Trophoblast cell (in vitro differentiated cells and primary cell): Measurements from ENCODE around the gene HS3ST2.
"Not testable (repeated sequence)": the region's sequence is repeated elsewhere in the genome, so short reads cannot be mapped to it uniquely, and the experiment has no call there.

ENCODE experiments used
- DNase-seq, 2 donors: peaks; one replicate each; pipeline ENCODE4 v3.0.0-alpha.2; 2016
- H2AFZ ChIP-seq: 2 replicates; pipeline ENCODE4 v1.6.1; 2013; ENCODE audit warnings: low read length, moderate library complexity, mild to moderate bottlenecking; ENCODE audit not compliant: insufficient read depth, poor library complexity
- H2AK5ac ChIP-seq: 2 replicates; pipeline ENCODE4 v1.6.1; 2013; ENCODE audit warnings: mild to moderate bottlenecking, low read length
- H2BK120ac ChIP-seq: 2 replicates; pipeline ENCODE4 v1.6.1; 2013; ENCODE audit warnings: low read length, mild to moderate bottlenecking, moderate library complexity; ENCODE audit not compliant: insufficient read depth, poor library complexity
- H2BK12ac ChIP-seq: 2 replicates; pipeline ENCODE4 v1.6.1; 2013; ENCODE audit warnings: mild to moderate bottlenecking, low read length, moderate library complexity
- H2BK5ac ChIP-seq: 2 replicates; pipeline ENCODE4 v1.6.1; 2013; ENCODE audit warnings: low read length, low read depth, moderate library complexity, mild to moderate bottlenecking; ENCODE audit not compliant: poor library complexity
- H3K14ac ChIP-seq: 2 replicates; pipeline ENCODE4 v1.6.1; 2013; ENCODE audit warnings: mild to moderate bottlenecking, low read length
- H3K18ac ChIP-seq: 2 replicates; pipeline ENCODE4 v1.6.1; 2013; ENCODE audit warnings: mild to moderate bottlenecking, low read length
- H3K23ac ChIP-seq: 2 replicates; pipeline ENCODE4 v1.6.1; 2013; ENCODE audit warnings: low read length
- H3K27ac ChIP-seq: 2 replicates; pipeline ENCODE4 v1.5.1; 2013; ENCODE audit warnings: low read depth, mild to moderate bottlenecking, inconsistent platforms, low read length, moderate library complexity
- H3K27me3 ChIP-seq: 2 replicates; pipeline ENCODE4 v1.6.1; 2013; ENCODE audit warnings: inconsistent platforms, mild to moderate bottlenecking, low read length, moderate library complexity; ENCODE audit not compliant: insufficient read depth
- H3K36me3 ChIP-seq, 2 experiments: 1 replicate in 1 of 2; 2 replicates in 1 of 2; pipeline ENCODE4 v1.6.1; 2013; ENCODE audit warnings: low read length in 2 of 2, mild to moderate bottlenecking in 2 of 2, moderate library complexity in 1 of 2; ENCODE audit not compliant: insufficient read depth in 2 of 2, control insufficient read depth in 1 of 2
- H3K4ac ChIP-seq: 2 replicates; pipeline ENCODE4 v1.6.1; 2013; ENCODE audit warnings: low read depth, mild to moderate bottlenecking, low read length, moderate library complexity
- H3K4me1 ChIP-seq, 2 experiments: 1 replicate in 1 of 2; 2 replicates in 1 of 2; pipeline ENCODE4 v1.6.1; 2013; ENCODE audit warnings: low read length in 2 of 2, mild to moderate bottlenecking in 2 of 2, moderate library complexity in 1 of 2; ENCODE audit not compliant: insufficient read depth in 2 of 2, control insufficient read depth in 1 of 2
- H3K4me2 ChIP-seq: 2 replicates; pipeline ENCODE4 v1.6.1; 2013; ENCODE audit warnings: inconsistent platforms, mild to moderate bottlenecking, low read length, moderate library complexity
- H3K4me3 ChIP-seq: 2 replicates; pipeline ENCODE4 v1.5.1; 2013; ENCODE audit warnings: mild to moderate bottlenecking, low read depth, low read length, inconsistent platforms
- H3K79me1 ChIP-seq: one replicate; pipeline ENCODE4 v1.6.1; 2013; ENCODE audit warnings: low read length
- H3K79me2 ChIP-seq: 2 replicates; pipeline ENCODE4 v1.6.1; 2013; ENCODE audit warnings: low read length, mild to moderate bottlenecking; ENCODE audit not compliant: control insufficient read depth, insufficient read depth, poor library complexity
- H3K9ac ChIP-seq: 2 replicates; pipeline ENCODE4 v1.6.1; 2013; ENCODE audit warnings: mild to moderate bottlenecking, low read length
- H3K9me3 ChIP-seq: 2 replicates; pipeline ENCODE4 v1.6.1; 2013; ENCODE audit warnings: low read depth, mild to moderate bottlenecking, control low read depth, inconsistent platforms, low read length; ENCODE audit not compliant: insufficient read depth
- H4K12ac ChIP-seq: 2 replicates; pipeline ENCODE4 v1.6.1; 2013; ENCODE audit warnings: low read depth, mild to moderate bottlenecking, low read length, moderate library complexity
- H4K8ac ChIP-seq: 2 replicates; pipeline ENCODE4 v1.6.1; 2013; ENCODE audit warnings: low read depth, mild to moderate bottlenecking, low read length, moderate library complexity
- H4K91ac ChIP-seq: one replicate; pipeline ENCODE4 v1.6.1; 2013; ENCODE audit warnings: low read depth, mild to moderate bottlenecking, low read length, moderate library complexity
- WGBS: extraction: QIAGEN DNeasy Blood & Tissue Kit; methylation state at CpG from one replicate; pipeline ENCODE4 v1.1.7; 2013; ENCODE audit warnings: missing lambda C conversion rate; ENCODE audit not compliant: insufficient read length, insufficient coverage; ENCODE audit errors: extremely low coverage; 5-methylcytosine and 5-hydroxymethylcytosine counted together

Gene HS3ST2

GRCh38 chr16:22937169-22937568 is 123.2 kb downstream of the HS3ST2 start:
- no peak overlapping the region for H3K18ac ChIP-seq
- no peak overlapping the region for H4K8ac ChIP-seq
- no peaks in the 10 kb centered on the region for H3K79me1 ChIP-seq
- H3K9me3 ChIP-seq, result peaks cover 1% of the 10 kb centered on the region
- H3K4me2 ChIP-seq, result no peak overlapping the region
- no peak overlapping the region for H4K91ac ChIP-seq
- no peak overlapping the region for H2BK12ac ChIP-seq
- H3K4me1 ChIP-seq, result no peaks in the 10 kb centered on the region
- H3K27me3 ChIP-seq, result no peaks in the 10 kb centered on the region
- H3K14ac ChIP-seq, result no peak overlapping the region
- no peak overlapping the region for H2BK120ac ChIP-seq
- H4K12ac ChIP-seq, result no peak overlapping the region
- no CpG with 5 or more reads among the region's 6 CpGs for WGBS
- H3K27ac ChIP-seq, result no peak overlapping the region
- no peak overlapping the region for H3K23ac ChIP-seq
- H3K79me2 ChIP-seq, result no peaks in the 10 kb centered on the region
- no peak overlapping the region for H3K4me3 ChIP-seq
- H3K36me3 ChIP-seq, result no peaks in the 10 kb centered on the region
- no peak overlapping the region for H2AFZ ChIP-seq
- no peak for DNase-seq
- H3K9ac ChIP-seq, result no peak overlapping the region
- no peak overlapping the region for H3K4ac ChIP-seq
- no peak overlapping the region for H2BK5ac ChIP-seq
- H2AK5ac ChIP-seq, result no peak overlapping the region

GRCh38 chr16:22938647-22939046 is 124.7 kb downstream of the HS3ST2 start:
- no peak overlapping the region for H3K4ac ChIP-seq
- no peak overlapping the region for H3K4me3 ChIP-seq
- WGBS, result no CpG with 5 or more reads among the region's 1 CpG
- H2AK5ac ChIP-seq, result no peak overlapping the region
- H3K14ac ChIP-seq, result no peak overlapping the region
- peaks cover 1% of the 10 kb centered on the region for H3K9me3 ChIP-seq
- H4K12ac ChIP-seq, result no peak overlapping the region
- no peak overlapping the region for H3K9ac ChIP-seq
- no peak overlapping the region for H4K8ac ChIP-seq
- no peak overlapping the region for H2BK5ac ChIP-seq
- H4K91ac ChIP-seq, result no peak overlapping the region
- H2AFZ ChIP-seq, result no peak overlapping the region
- no peak overlapping the region for H2BK12ac ChIP-seq
- no peaks in the 10 kb centered on the region for H3K27me3 ChIP-seq
- H3K27ac ChIP-seq, result no peak overlapping the region
- H3K79me2 ChIP-seq, result no peaks in the 10 kb centered on the region
- no peak for DNase-seq
- no peak overlapping the region for H3K18ac ChIP-seq
- no peak overlapping the region for H2BK120ac ChIP-seq
- no peaks in the 10 kb centered on the region for H3K4me1 ChIP-seq
- no peak overlapping the region for H3K23ac ChIP-seq
- H3K79me1 ChIP-seq, result no peaks in the 10 kb centered on the region
- no peak overlapping the region for H3K4me2 ChIP-seq
- H3K36me3 ChIP-seq, result no peaks in the 10 kb centered on the region

GRCh38 chr16:22939744-22940363 is 125.9 kb downstream of the HS3ST2 start:
- H3K27ac ChIP-seq, H3K4ac ChIP-seq, H3K18ac ChIP-seq, H2BK12ac ChIP-seq, H2BK5ac ChIP-seq, H3K4me1 ChIP-seq, H2BK120ac ChIP-seq, H3K4me2 ChIP-seq, H3K4me3 ChIP-seq, H2AFZ ChIP-seq, H3K27me3 ChIP-seq, H3K23ac ChIP-seq, H4K12ac ChIP-seq, DNase-seq, H2AK5ac ChIP-seq, H3K9me3 ChIP-seq, H4K8ac ChIP-seq, H3K79me2 ChIP-seq, H4K91ac ChIP-seq, H3K36me3 ChIP-seq, H3K79me1 ChIP-seq, H3K9ac ChIP-seq, H3K14ac ChIP-seq: not testable (repeated sequence)
- no CpG with 5 or more reads among the region's 4 CpGs for WGBS

GRCh38 chr16:22941970-22942501 is 128.1 kb downstream of the HS3ST2 start:
- no peak overlapping the region for H2AK5ac ChIP-seq
- H3K9ac ChIP-seq, result no peak overlapping the region
- WGBS, result no CpG with 5 or more reads among the region's 2 CpGs
- no peak overlapping the region for H3K27ac ChIP-seq
- no peak overlapping the region for H2AFZ ChIP-seq
- H3K79me2 ChIP-seq, result no peaks in the 10 kb centered on the region
- H3K4me3 ChIP-seq, result no peak overlapping the region
- DNase-seq, result no peak
- H3K4me1 ChIP-seq, result no peaks in the 10 kb centered on the region
- H3K4ac ChIP-seq, result no peak overlapping the region
- H4K8ac ChIP-seq, result no peak overlapping the region
- no peaks in the 10 kb centered on the region for H3K36me3 ChIP-seq
- H3K79me1 ChIP-seq, result no peaks in the 10 kb centered on the region
- no peak overlapping the region for H3K4me2 ChIP-seq
- no peak overlapping the region for H2BK120ac ChIP-seq
- H3K18ac ChIP-seq, result no peak overlapping the region
- H3K23ac ChIP-seq, result no peak overlapping the region
- H4K91ac ChIP-seq, result no peak overlapping the region
- no peaks in the 10 kb centered on the region for H3K27me3 ChIP-seq
- H3K9me3 ChIP-seq, result no peaks in the 10 kb centered on the region
- no peak overlapping the region for H2BK5ac ChIP-seq
- H4K12ac ChIP-seq, result no peak overlapping the region
- H2BK12ac ChIP-seq, result no peak overlapping the region
- H3K14ac ChIP-seq, result no peak overlapping the region
